ENCODE results near the gene NUP214.

DNA sequence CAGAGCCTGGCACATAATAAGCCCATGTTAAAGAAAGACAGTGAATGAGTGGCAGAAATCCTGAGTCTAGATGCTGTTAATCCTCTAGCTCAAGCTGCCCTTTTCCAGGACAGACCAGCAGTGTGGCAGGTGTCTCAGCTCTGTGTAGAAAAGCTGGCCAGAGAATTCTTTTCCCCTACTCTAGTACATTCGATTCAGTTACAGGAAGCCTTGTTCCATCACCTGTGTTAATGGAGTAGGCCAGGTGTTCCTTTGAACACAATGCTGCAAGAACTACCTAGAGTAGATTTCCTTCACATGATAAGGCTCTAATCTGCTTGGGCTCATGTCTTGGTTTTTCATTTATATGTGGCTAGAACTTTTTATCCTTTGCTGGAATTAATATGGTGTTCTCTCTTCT lies 52.5 kb downstream of the NUP214 start:
- TF ChIP-seq, protein P1, sequence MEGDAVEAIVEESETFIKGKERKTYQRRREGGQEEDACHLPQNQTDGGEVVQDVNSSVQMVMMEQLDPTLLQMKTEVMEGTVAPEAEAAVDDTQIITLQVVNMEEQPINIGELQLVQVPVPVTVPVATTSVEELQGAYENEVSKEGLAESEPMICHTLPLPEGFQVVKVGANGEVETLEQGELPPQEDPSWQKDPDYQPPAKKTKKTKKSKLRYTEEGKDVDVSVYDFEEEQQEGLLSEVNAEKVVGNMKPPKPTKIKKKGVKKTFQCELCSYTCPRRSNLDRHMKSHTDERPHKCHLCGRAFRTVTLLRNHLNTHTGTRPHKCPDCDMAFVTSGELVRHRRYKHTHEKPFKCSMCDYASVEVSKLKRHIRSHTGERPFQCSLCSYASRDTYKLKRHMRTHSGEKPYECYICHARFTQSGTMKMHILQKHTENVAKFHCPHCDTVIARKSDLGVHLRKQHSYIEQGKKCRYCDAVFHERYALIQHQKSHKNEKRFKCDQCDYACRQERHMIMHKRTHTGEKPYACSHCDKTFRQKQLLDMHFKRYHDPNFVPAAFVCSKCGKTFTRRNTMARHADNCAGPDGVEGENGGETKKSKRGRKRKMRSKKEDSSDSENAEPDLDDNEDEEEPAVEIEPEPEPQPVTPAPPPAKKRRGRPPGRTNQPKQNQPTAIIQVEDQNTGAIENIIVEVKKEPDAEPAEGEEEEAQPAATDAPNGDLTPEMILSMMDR (IDR thresholded peaks at IDR 0.05): no peak
- no peak for TF ChIP-seq POLR2A (IDR thresholded peaks at IDR 0.05)

Data from uterus (tissue), 2 donors.